ENCODE data around the gene NDUFAF8. TPM values are rescaled to one million over a fixed set of nuclear protein-coding genes. Genes with fewer than 3 reads are reported as not detected.

NDUFAF8 gene
- polyA plus RNA-seq, 1 donor from 2014 or later, result 76.4 TPM

- no peaks in the 10 kb centered on the region for H3K9me3 ChIP-seq (ENCODE audit: low read length)
- TF ChIP-seq SMC3 (conservative IDR thresholded peaks at IDR 0.05; ENCODE audit: poor library complexity), result no peak
- TF ChIP-seq EZH2 (IDR thresholded peaks at IDR 0.05; ENCODE audit: borderline replicate concordance, insufficient read depth, low read length, poor library complexity, severe bottlenecking), result no peak
- no peak for TF ChIP-seq CTCF (IDR thresholded peaks at IDR 0.05; ENCODE audit: poor library complexity, severe bottlenecking)
- no peak for TF ChIP-seq RAD21 (conservative IDR thresholded peaks at IDR 0.05)
- no peak for TF ChIP-seq POLR2AphosphoS5 (IDR thresholded peaks at IDR 0.05)
- TF ChIP-seq MXI1 (conservative IDR thresholded peaks at IDR 0.05; ENCODE audit: poor library complexity, severe bottlenecking), result no peak
- no peak for TF ChIP-seq EP300 (conservative IDR thresholded peaks at IDR 0.05; ENCODE audit: poor library complexity, severe bottlenecking)
- TF ChIP-seq TAF1 (IDR thresholded peaks at IDR 0.05; ENCODE audit: low read depth), result no peak
- TF ChIP-seq REST (IDR thresholded peaks at IDR 0.05; ENCODE audit: borderline replicate concordance), result no peak
- no peaks in the 10 kb centered on the region for H3F3A ChIP-seq (ENCODE audit: insufficient read depth, low read length, poor library complexity, severe bottlenecking)
- H3K27ac ChIP-seq (ENCODE audit: low read length), result no peak overlapping the region
- no peaks in the 10 kb centered on the region for H4K20me1 ChIP-seq (ENCODE audit: insufficient read depth)
- H3K4me3 ChIP-seq (ENCODE audit: low read length), result no peak overlapping the region
- H2AFZ ChIP-seq (ENCODE audit: low read depth, low read length), result no peak overlapping the region
- H3K79me2 ChIP-seq (replicated peaks; ENCODE audit: insufficient read depth, low read length), result peaks cover 14% of the 10 kb centered on the region
- no peaks in the 10 kb centered on the region for H3K27me3 ChIP-seq (ENCODE audit: insufficient read depth, low read depth, low read length)
- H3K4me2 ChIP-seq (ENCODE audit: low read length), result no peak overlapping the region
- H3K9ac ChIP-seq (ENCODE audit: low read length), result no peak overlapping the region
- H3K9me2 ChIP-seq (ENCODE audit: insufficient read depth, low read length), result no peaks in the 10 kb centered on the region
- H3K36me3 ChIP-seq (ENCODE audit: insufficient read depth, low read length), result no peaks in the 10 kb centered on the region
Measured at GRCh38 chr17:81218991-81219390, 20.1 kb upstream of the NDUFAF8 start.

GRCh38 chr17:81219476-81220180 lies 19.5 kb upstream of the NDUFAF8 start:
- no peaks in the 10 kb centered on the region for H3K27me3 ChIP-seq (ENCODE audit: insufficient read depth, low read depth, low read length)
- H3K9ac ChIP-seq (ENCODE audit: low read length), result no peak overlapping the region
- H4K20me1 ChIP-seq (ENCODE audit: insufficient read depth), result no peaks in the 10 kb centered on the region
- no peaks in the 10 kb centered on the region for H3K36me3 ChIP-seq (ENCODE audit: insufficient read depth, low read length)
- H3K27ac ChIP-seq (ENCODE audit: low read length), result no peak overlapping the region
- peaks cover 14% of the 10 kb centered on the region for H3K79me2 ChIP-seq (replicated peaks; ENCODE audit: insufficient read depth, low read length)
- H3K4me2 ChIP-seq (ENCODE audit: low read length), result no peak overlapping the region
- no peak overlapping the region for H2AFZ ChIP-seq (ENCODE audit: low read depth, low read length)
- H3K9me2 ChIP-seq (ENCODE audit: insufficient read depth, low read length), result no peaks in the 10 kb centered on the region
- TF ChIP-seq EP300 (conservative IDR thresholded peaks at IDR 0.05; ENCODE audit: poor library complexity, severe bottlenecking) (no peak), RAD21 (conservative IDR thresholded peaks at IDR 0.05) (no peak), CTCF (IDR thresholded peaks at IDR 0.05; ENCODE audit: poor library complexity, severe bottlenecking) (no peak), TAF1 (IDR thresholded peaks at IDR 0.05; ENCODE audit: low read depth) (no peak), POLR2AphosphoS5 (IDR thresholded peaks at IDR 0.05) (no peak), EZH2 (IDR thresholded peaks at IDR 0.05; ENCODE audit: borderline replicate concordance, insufficient read depth, low read length, poor library complexity, severe bottlenecking) (no peak), MXI1 (conservative IDR thresholded peaks at IDR 0.05; ENCODE audit: poor library complexity, severe bottlenecking) (no peak), SMC3 (conservative IDR thresholded peaks at IDR 0.05; ENCODE audit: poor library complexity) (no peak), REST (IDR thresholded peaks at IDR 0.05; ENCODE audit: borderline replicate concordance) (no peak)
- no peaks in the 10 kb centered on the region for H3F3A ChIP-seq (ENCODE audit: insufficient read depth, low read length, poor library complexity, severe bottlenecking)
- no peak overlapping the region for H3K4me3 ChIP-seq (ENCODE audit: low read length)
- no peaks in the 10 kb centered on the region for H3K9me3 ChIP-seq (ENCODE audit: low read length)

All from neural cell (in vitro differentiated cells).